Measurements from ENCODE around the gene TMEM129.

Gene TMEM129, protein sequence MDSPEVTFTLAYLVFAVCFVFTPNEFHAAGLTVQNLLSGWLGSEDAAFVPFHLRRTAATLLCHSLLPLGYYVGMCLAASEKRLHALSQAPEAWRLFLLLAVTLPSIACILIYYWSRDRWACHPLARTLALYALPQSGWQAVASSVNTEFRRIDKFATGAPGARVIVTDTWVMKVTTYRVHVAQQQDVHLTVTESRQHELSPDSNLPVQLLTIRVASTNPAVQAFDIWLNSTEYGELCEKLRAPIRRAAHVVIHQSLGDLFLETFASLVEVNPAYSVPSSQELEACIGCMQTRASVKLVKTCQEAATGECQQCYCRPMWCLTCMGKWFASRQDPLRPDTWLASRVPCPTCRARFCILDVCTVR

DNA sequence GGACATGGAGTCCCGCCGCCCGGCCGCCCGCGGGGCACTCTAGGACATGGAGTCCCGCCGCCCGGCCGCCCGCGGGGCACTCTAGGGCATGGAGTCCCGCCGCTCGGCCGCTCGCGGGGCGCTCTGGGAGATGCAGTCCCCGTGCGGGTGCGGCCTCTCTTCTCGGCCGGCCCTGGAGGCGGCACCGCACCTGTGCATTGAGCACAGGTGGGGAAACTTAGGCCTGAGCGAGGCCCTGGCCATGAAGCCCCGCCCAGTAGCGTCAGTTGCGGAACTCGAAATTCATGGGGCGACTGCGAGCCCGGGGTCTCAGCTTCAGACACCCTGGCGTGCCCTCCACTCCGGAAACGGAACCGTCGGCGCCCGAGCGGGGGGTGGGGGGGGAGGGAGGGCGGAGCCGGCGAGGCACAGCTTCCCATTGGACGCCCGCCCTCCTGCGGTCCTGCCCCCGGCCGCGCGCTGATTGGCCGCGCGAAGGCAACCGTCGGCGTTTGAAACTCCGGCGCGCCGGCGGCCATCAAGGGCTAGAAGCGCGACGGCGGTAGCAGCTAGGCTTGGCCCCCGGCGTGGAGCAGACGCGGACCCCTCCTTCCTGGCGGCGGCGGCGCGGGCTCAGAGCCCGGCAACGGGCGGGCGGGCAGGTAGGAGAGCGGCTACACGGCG is at the start of gene TMEM129, which contains the start of gene TACC3:
Gene TMEM129 (minus strand): TSS at position 321 of the 663 bp plus-strand sequence. CDS start 486 bp downstream, outside the sequence.
Gene TACC3 (plus strand): TSS at position 519 of the 663 bp plus-strand sequence. CDS start 1,901 bp downstream, outside the sequence.
- TF ChIP-seq, protein P1, sequence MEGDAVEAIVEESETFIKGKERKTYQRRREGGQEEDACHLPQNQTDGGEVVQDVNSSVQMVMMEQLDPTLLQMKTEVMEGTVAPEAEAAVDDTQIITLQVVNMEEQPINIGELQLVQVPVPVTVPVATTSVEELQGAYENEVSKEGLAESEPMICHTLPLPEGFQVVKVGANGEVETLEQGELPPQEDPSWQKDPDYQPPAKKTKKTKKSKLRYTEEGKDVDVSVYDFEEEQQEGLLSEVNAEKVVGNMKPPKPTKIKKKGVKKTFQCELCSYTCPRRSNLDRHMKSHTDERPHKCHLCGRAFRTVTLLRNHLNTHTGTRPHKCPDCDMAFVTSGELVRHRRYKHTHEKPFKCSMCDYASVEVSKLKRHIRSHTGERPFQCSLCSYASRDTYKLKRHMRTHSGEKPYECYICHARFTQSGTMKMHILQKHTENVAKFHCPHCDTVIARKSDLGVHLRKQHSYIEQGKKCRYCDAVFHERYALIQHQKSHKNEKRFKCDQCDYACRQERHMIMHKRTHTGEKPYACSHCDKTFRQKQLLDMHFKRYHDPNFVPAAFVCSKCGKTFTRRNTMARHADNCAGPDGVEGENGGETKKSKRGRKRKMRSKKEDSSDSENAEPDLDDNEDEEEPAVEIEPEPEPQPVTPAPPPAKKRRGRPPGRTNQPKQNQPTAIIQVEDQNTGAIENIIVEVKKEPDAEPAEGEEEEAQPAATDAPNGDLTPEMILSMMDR (IDR thresholded peaks at IDR 0.05; ENCODE audit: insufficient read depth, low read depth, low read length, missing control alignments) = no peak
- H3K4me3 ChIP-seq (ENCODE audit: low read length) = peak within 1 kb of the TSS; percentile 80
- DNase-seq (ENCODE audit: low read depth) = peak; percentile 99

DNA sequence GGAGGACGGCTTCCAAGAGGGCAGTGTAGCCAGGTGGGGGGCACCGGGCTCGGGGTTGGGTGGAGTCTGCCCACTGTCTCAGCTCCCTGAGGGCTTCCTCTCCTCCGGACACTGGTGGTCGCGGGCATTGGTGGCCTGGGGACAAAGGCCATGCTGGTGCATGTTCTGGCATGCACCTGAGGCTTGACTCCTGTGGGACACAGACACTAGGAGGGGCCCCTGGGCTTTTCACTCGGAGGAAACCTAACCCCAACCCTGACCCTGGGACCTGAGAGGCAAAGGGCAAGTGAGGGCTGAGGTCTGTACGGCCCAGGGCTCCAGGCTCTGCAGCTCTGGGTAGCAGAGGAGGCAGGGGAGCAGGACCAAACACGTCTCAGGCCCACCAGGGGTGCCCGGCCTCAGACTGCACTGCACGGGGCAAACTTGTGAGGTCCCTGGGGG is 49.7 kb upstream of the TMEM129 start:
- TF ChIP-seq, protein P1 (IDR thresholded peaks at IDR 0.05; ENCODE audit: insufficient read depth, low read depth, low read length, missing control alignments) = no peak
- no peak overlapping the region for H3K4me3 ChIP-seq (ENCODE audit: low read length)
- no peak for DNase-seq (ENCODE audit: low read depth)

DNA sequence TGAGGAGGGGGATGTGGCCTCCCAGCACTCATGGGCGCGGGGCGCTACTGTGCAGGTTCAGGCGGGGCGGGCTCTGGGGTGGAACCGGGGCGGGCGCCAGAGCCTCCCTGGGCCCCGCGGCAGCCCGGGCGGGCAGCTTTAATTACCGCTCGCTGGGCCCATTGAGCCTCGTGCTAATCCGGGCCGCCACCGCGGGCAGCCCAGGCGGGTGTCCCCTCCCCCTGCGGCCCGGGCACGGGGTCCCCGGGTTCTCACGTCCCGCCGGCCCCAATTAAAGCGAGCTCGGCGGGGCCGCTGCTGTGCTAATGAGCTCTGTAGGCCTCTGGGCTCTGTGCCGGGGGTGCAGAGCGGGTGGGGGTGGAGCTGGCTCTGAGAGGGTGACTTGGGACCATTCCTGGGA is 49.1 kb upstream of the TMEM129 start:
- TF ChIP-seq, protein P1 (IDR thresholded peaks at IDR 0.05; ENCODE audit: insufficient read depth, low read depth, low read length, missing control alignments) = no peak
- H3K4me3 ChIP-seq (ENCODE audit: low read length) = no peak overlapping the region
- DNase-seq (ENCODE audit: low read depth) = no peak

DNA sequence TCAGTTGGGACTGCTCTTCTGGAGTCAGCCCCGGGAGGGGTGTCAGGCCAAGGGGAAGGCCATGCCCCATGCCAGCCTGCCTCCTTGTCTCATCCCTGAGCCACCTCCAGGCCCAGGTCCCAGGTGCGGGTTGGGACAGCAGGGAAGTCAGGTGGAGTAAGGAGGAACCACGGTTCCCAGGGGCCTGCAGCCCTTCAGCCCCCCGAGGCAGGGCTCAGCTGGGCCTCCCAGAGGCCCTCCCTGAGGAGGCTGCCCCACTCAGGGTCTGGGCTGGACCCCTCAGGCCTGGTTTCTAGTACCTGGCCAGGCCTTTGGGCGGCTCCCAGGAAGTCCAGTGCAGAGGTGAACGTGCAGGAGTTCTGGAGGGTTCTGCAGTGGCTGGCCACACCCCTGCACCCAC is 48.6 kb upstream of the TMEM129 start:
- TF ChIP-seq, protein P1 (IDR thresholded peaks at IDR 0.05; ENCODE audit: insufficient read depth, low read depth, low read length, missing control alignments) = no peak
- no peak overlapping the region for H3K4me3 ChIP-seq (ENCODE audit: low read length)
- DNase-seq (ENCODE audit: low read depth) = no peak

DNA sequence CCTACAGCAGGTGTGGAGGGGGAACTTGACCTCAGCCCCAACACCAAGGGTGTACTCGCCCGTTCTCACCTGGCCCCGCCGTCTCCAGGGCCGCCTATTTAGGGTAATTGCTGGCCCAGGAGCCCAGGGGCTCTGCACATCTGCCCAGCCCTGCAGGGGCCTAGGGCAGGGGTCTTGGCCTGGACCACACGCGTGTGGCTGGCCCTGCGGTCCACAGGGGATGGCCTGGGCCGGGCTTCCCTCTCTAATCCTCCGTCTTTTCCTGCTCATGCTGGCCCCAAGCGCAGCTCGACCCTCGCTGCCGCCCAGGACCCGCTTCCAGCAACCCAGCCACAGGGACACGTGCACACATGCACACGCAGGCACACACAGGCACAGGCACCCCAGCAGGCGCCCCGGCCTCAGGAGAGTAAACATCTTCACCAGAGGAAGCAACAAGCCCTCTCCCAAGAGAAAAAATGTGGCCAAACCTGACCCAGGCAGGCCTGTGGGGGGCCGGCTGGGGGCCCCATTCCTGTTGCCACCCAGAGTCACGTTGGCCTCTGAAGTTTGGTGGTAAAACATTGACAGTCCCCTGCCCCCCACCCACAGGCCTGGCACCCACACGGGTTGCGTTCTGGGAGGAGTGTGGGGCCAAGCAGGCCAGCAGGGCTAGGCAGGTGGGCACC is 47.4 kb upstream of the TMEM129 start:
- TF ChIP-seq, protein P1 (IDR thresholded peaks at IDR 0.05; ENCODE audit: insufficient read depth, low read depth, low read length, missing control alignments) = no peak
- DNase-seq (ENCODE audit: low read depth) = peak; percentile 37
- peak overlapping the region; percentile 31 for H3K4me3 ChIP-seq (ENCODE audit: low read length)

DNA sequence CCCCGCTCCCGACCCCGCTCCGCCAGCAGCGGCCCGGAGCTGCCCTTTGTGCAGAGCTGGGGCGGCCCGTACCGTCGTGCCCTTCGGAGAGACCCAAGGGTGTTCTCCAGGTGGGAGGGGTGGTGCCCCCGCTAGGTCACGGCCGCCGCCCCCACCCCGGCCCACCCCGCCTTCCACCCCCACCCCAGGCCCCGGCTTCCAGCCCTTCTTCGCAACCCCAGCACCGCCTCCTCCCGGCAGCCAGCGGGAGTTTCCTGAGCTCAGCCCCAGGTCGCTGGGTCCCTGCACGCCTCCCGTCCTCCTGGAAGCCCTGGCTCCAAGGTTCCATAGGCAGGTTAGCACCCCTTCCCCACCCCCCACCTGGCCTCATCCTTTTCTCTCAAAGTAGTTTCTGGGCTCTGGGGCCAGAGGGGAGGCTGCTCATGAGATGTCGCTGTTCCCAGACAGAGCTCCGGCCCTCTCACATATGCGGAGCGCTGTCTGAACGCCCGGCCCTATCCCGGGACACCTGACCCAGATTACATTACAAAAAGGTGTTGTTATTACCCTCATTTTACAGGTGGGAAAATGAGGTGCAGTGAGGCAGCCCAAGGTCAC is 46.7 kb upstream of the TMEM129 start:
- peak; percentile 61 for DNase-seq (ENCODE audit: low read depth)
- TF ChIP-seq, protein P1 (IDR thresholded peaks at IDR 0.05; ENCODE audit: insufficient read depth, low read depth, low read length, missing control alignments) = peak; percentile 57
- H3K4me3 ChIP-seq (ENCODE audit: low read length) = peak overlapping the region; percentile 31
